CD1c-positive myeloid dendritic cell (primary cell): Measurements from ENCODE around the gene CNPY1.
"Not testable (repeated sequence)": the region's sequence is repeated elsewhere in the genome, so short reads cannot be mapped to it uniquely, and the experiment has no call there.

Experiments used
- DNase-seq: peaks from one replicate; pipeline ENCODE4 v3.0.0-alpha.2; 2016; ENCODE audit errors: extremely low spot score

Gene CNPY1

GRCh38 chr7:155533827-155534690, 12.3 kb downstream of the CNPY1 start:
- DNase-seq: no peak

GRCh38 chr7:155533120-155533826, 13.1 kb downstream of the CNPY1 start:
- DNase-seq: no peak

- no peak for DNase-seq
Observed at GRCh38 chr7:155532792-155533119, 13.6 kb downstream of the CNPY1 start.

GRCh38 chr7:155531681-155532080, 14.7 kb downstream of the CNPY1 start:
- DNase-seq: no peak

GRCh38 chr7:155530601-155531000, 15.8 kb downstream of the CNPY1 start:
- DNase-seq: no peak

GRCh38 chr7:155529845-155530244, 16.5 kb downstream of the CNPY1 start:
- DNase-seq: no peak

- no peak for DNase-seq
Observed at GRCh38 chr7:155529346-155529745, 17.0 kb downstream of the CNPY1 start.

GRCh38 chr7:155527664-155528063, 18.7 kb downstream of the CNPY1 start:
- DNase-seq: no peak

- DNase-seq: no peak
Observed at GRCh38 chr7:155526225-155526624, 20.1 kb downstream of the CNPY1 start.

- DNase-seq: no peak
Observed at GRCh38 chr7:155524018-155524556, 22.3 kb downstream of the CNPY1 start.

- no peak for DNase-seq
Observed at GRCh38 chr7:155523168-155523675, 23.1 kb downstream of the CNPY1 start.

GRCh38 chr7:155521743-155522398, 24.5 kb downstream of the CNPY1 start:
- DNase-seq: no peak

GRCh38 chr7:155521007-155521742, 25.2 kb downstream of the CNPY1 start:
- no peak for DNase-seq

GRCh38 chr7:155520114-155520513, 26.2 kb downstream of the CNPY1 start:
- DNase-seq: no peak

- not testable (repeated sequence) for DNase-seq
Observed at GRCh38 chr7:155519358-155519757, 27.0 kb downstream of the CNPY1 start.

- no peak for DNase-seq
Observed at GRCh38 chr7:155518633-155519032, 27.7 kb downstream of the CNPY1 start.

- no peak for DNase-seq
Observed at GRCh38 chr7:155517969-155518368, 28.4 kb downstream of the CNPY1 start.

- DNase-seq: no peak
Observed at GRCh38 chr7:155517452-155517851, 28.9 kb downstream of the CNPY1 start.

- DNase-seq: no peak
Observed at GRCh38 chr7:155516466-155516865, 29.9 kb downstream of the CNPY1 start.

GRCh38 chr7:155515318-155515717, 31.0 kb downstream of the CNPY1 start:
- no peak for DNase-seq

GRCh38 chr7:155514296-155514695, 32.1 kb downstream of the CNPY1 start:
- no peak for DNase-seq
